WTC11 (cell line): ENCODE measurements around the gene NDUFA6. TPM values are rescaled to one million over a fixed set of nuclear protein-coding genes. Genes with fewer than 3 reads are reported as not detected.
A peak's percentile ranks its signal among the peaks of the same experiment; 100 is the strongest.

Experiments used
- ATF1 ChIP-seq: sonication (generic); formaldehyde crosslinking; IDR thresholded peaks from 2 replicates; pipeline ENCODE4 v1.8.1; 2023; ENCODE audit warnings: mild to moderate bottlenecking, moderate library complexity, missing genetic modification reagents
- CBFB ChIP-seq: sonication (generic); formaldehyde crosslinking; IDR thresholded peaks from 2 replicates; pipeline ENCODE4 v1.8.1; 2022; ENCODE audit warnings: mild to moderate bottlenecking, low read depth, missing genetic modification reagents
- ELF4 ChIP-seq: sonication (generic); formaldehyde crosslinking; IDR thresholded peaks from 2 replicates; pipeline ENCODE4 v1.8.1; 2022; ENCODE audit warnings: low read depth, mild to moderate bottlenecking, moderate library complexity, missing genetic modification reagents
- ETV6 ChIP-seq: sonication (generic); formaldehyde crosslinking; IDR thresholded peaks from 2 replicates; pipeline ENCODE4 v1.8.1; 2022; ENCODE audit warnings: mild to moderate bottlenecking, missing genetic modification reagents
- OVOL2 ChIP-seq: fragments of 250-450 bp; sonication (Bioruptor Pico); IDR thresholded peaks from 2 replicates; pipeline ENCODE4 v1.9.0; 2021; ENCODE audit warnings: mild to moderate bottlenecking, borderline replicate concordance
- TCF7 ChIP-seq: sonication (generic); formaldehyde crosslinking; IDR thresholded peaks from 2 replicates; pipeline ENCODE4 v1.8.0; 2022; ENCODE audit warnings: mild to moderate bottlenecking, low read depth, missing genetic modification reagents, moderate library complexity
- TEAD4 ChIP-seq: sonication (generic); formaldehyde crosslinking; IDR thresholded peaks from 2 replicates; pipeline ENCODE4 v1.8.0; 2022; ENCODE audit warnings: mild to moderate bottlenecking, missing genetic modification reagents
- ZNF416 ChIP-seq: fragments of 250-450 bp; sonication (Bioruptor Pico); IDR thresholded peaks from 2 replicates; pipeline ENCODE4 v1.9.0; 2021; ENCODE audit warnings: mild to moderate bottlenecking, inconsistent platforms
- ZNF423 ChIP-seq: fragments of 250-450 bp; sonication (Bioruptor Pico); IDR thresholded peaks from 2 replicates; pipeline ENCODE4 v2.1.2; 2022; ENCODE audit warnings: mild to moderate bottlenecking, moderate library complexity
- total RNA-seq: library from RNA; stranded (reverse); gene quantifications from 3 replicates; pipeline ENCODE4 v1.2.3, GENCODE V29; 2021
- TF ChIP-seq, protein P1 (sequence below): sonication (generic); formaldehyde crosslinking; IDR thresholded peaks from 2 replicates; pipeline ENCODE4 v1.8.0; 2023; ENCODE audit warnings: missing genetic modification reagents, mild to moderate bottlenecking, borderline replicate concordance
- TF ChIP-seq, protein P2 (sequence below): sonication (generic); formaldehyde crosslinking; IDR thresholded peaks from 2 replicates; pipeline ENCODE4 v1.8.1; 2023; ENCODE audit warnings: mild to moderate bottlenecking, missing genetic modification reagents, moderate library complexity
- TF ChIP-seq, protein P3 (sequence below): fragments of 250-450 bp; sonication (Bioruptor Pico); IDR thresholded peaks from 2 replicates; pipeline ENCODE4 v1.8.0; 2021; ENCODE audit warnings: mild to moderate bottlenecking
- TF ChIP-seq, protein P4 (sequence below): sonication (generic); formaldehyde crosslinking; IDR thresholded peaks from 2 replicates; pipeline ENCODE4 v1.8.1; 2023; ENCODE audit warnings: mild to moderate bottlenecking, missing genetic modification reagents, borderline replicate concordance
- TF ChIP-seq, protein P5 (sequence below): fragments of 250-450 bp; sonication (Bioruptor Pico); IDR thresholded peaks from 2 replicates; pipeline ENCODE4 v1.9.0; 2021; ENCODE audit warnings: mild to moderate bottlenecking, borderline replicate concordance
- TF ChIP-seq, protein P6 (sequence below): sonication (generic); formaldehyde crosslinking; IDR thresholded peaks from 2 replicates; pipeline ENCODE4 v1.8.1; 2022; ENCODE audit warnings: low read depth, missing genetic modification reagents, borderline replicate concordance
- TF ChIP-seq, protein P7 (sequence below): fragments of 200-600 bp; IDR thresholded peaks from 2 replicates; pipeline ENCODE4 v1.8.0; 2022; ENCODE audit warnings: antibody characterized with exemption
- TF ChIP-seq, protein P8 (sequence below): sonication (generic); formaldehyde crosslinking; IDR thresholded peaks from 2 replicates; pipeline ENCODE4 v1.8.1; 2022; ENCODE audit warnings: low read depth, mild to moderate bottlenecking, moderate library complexity, missing genetic modification reagents, borderline replicate concordance

The NDUFA6 gene
- total RNA-seq, 1 experiment from 2014 or later, result 85.9 TPM

DNA sequence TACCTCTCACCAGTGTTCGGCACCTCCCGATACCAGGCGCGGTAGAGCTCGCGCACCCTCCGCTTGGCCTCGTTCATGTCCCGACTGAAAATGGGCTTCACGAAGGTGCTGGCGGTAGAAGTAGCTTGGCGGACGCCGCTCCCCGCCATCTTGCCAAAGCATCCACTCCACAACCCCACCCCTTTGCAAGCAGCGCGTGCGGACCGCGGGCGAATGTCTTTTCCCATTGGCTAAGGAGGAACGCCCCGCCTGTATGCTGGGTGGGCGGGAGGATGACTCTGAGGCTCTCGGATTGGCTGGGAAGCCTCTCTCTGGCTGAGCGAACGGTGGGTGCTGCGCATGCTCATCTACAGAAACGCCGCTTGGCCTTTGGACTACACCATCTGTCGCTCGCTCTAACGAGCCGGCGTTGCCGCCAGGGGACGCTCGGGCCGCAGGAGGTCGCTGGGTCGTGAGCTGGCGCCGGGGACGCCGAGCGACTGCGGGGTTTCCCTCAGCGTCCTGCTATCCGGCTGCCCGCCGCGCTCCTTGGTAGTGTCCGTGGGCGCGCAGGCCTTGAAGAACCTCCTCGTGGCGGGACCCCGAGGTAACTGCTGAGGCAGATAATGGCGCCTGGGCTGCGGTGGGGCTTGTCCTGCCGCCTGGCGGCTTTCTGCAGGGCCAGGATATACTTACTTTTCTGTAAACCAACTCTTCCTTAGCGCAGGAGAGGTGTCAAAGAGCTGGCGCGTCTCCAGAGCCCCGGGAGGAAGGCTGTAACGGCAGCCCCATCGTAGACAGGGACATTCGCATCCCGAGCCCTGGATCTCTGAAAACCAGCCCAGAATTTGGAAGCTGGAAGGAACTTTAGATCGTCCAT is at the start of gene NDUFA6 (continued):
- TF ChIP-seq, protein P1, sequence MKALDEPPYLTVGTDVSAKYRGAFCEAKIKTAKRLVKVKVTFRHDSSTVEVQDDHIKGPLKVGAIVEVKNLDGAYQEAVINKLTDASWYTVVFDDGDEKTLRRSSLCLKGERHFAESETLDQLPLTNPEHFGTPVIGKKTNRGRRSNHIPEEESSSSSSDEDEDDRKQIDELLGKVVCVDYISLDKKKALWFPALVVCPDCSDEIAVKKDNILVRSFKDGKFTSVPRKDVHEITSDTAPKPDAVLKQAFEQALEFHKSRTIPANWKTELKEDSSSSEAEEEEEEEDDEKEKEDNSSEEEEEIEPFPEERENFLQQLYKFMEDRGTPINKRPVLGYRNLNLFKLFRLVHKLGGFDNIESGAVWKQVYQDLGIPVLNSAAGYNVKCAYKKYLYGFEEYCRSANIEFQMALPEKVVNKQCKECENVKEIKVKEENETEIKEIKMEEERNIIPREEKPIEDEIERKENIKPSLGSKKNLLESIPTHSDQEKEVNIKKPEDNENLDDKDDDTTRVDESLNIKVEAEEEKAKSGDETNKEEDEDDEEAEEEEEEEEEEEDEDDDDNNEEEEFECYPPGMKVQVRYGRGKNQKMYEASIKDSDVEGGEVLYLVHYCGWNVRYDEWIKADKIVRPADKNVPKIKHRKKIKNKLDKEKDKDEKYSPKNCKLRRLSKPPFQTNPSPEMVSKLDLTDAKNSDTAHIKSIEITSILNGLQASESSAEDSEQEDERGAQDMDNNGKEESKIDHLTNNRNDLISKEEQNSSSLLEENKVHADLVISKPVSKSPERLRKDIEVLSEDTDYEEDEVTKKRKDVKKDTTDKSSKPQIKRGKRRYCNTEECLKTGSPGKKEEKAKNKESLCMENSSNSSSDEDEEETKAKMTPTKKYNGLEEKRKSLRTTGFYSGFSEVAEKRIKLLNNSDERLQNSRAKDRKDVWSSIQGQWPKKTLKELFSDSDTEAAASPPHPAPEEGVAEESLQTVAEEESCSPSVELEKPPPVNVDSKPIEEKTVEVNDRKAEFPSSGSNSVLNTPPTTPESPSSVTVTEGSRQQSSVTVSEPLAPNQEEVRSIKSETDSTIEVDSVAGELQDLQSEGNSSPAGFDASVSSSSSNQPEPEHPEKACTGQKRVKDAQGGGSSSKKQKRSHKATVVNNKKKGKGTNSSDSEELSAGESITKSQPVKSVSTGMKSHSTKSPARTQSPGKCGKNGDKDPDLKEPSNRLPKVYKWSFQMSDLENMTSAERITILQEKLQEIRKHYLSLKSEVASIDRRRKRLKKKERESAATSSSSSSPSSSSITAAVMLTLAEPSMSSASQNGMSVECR (CRISPR knock-in tag), result peak; percentile 87
- TF ChIP-seq OVOL2 (CRISPR knock-in tag), result no peak
- TF ChIP-seq, protein P2, sequence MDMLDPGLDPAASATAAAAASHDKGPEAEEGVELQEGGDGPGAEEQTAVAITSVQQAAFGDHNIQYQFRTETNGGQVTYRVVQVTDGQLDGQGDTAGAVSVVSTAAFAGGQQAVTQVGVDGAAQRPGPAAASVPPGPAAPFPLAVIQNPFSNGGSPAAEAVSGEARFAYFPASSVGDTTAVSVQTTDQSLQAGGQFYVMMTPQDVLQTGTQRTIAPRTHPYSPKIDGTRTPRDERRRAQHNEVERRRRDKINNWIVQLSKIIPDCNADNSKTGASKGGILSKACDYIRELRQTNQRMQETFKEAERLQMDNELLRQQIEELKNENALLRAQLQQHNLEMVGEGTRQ (CRISPR knock-in tag), result no peak; the same call in 1 of the 2 replicates
- TF ChIP-seq ATF1 (CRISPR knock-in tag), result 0 out of 2 replicates have a peak, but pooled peaks have one; percentile 0
- TF ChIP-seq, protein P3, sequence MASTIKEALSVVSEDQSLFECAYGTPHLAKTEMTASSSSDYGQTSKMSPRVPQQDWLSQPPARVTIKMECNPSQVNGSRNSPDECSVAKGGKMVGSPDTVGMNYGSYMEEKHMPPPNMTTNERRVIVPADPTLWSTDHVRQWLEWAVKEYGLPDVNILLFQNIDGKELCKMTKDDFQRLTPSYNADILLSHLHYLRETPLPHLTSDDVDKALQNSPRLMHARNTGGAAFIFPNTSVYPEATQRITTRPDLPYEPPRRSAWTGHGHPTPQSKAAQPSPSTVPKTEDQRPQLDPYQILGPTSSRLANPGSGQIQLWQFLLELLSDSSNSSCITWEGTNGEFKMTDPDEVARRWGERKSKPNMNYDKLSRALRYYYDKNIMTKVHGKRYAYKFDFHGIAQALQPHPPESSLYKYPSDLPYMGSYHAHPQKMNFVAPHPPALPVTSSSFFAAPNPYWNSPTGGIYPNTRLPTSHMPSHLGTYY, result no peak
- TF ChIP-seq, protein P4, sequence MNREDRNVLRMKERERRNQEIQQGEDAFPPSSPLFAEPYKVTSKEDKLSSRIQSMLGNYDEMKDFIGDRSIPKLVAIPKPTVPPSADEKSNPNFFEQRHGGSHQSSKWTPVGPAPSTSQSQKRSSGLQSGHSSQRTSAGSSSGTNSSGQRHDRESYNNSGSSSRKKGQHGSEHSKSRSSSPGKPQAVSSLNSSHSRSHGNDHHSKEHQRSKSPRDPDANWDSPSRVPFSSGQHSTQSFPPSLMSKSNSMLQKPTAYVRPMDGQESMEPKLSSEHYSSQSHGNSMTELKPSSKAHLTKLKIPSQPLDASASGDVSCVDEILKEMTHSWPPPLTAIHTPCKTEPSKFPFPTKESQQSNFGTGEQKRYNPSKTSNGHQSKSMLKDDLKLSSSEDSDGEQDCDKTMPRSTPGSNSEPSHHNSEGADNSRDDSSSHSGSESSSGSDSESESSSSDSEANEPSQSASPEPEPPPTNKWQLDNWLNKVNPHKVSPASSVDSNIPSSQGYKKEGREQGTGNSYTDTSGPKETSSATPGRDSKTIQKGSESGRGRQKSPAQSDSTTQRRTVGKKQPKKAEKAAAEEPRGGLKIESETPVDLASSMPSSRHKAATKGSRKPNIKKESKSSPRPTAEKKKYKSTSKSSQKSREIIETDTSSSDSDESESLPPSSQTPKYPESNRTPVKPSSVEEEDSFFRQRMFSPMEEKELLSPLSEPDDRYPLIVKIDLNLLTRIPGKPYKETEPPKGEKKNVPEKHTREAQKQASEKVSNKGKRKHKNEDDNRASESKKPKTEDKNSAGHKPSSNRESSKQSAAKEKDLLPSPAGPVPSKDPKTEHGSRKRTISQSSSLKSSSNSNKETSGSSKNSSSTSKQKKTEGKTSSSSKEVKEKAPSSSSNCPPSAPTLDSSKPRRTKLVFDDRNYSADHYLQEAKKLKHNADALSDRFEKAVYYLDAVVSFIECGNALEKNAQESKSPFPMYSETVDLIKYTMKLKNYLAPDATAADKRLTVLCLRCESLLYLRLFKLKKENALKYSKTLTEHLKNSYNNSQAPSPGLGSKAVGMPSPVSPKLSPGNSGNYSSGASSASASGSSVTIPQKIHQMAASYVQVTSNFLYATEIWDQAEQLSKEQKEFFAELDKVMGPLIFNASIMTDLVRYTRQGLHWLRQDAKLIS (CRISPR knock-in tag), result 0 out of 2 replicates have a peak, but pooled peaks have one; percentile 41
- TF ChIP-seq ELF4, result no peak
- no peak for TF ChIP-seq ZNF423
- TF ChIP-seq, protein P5, sequence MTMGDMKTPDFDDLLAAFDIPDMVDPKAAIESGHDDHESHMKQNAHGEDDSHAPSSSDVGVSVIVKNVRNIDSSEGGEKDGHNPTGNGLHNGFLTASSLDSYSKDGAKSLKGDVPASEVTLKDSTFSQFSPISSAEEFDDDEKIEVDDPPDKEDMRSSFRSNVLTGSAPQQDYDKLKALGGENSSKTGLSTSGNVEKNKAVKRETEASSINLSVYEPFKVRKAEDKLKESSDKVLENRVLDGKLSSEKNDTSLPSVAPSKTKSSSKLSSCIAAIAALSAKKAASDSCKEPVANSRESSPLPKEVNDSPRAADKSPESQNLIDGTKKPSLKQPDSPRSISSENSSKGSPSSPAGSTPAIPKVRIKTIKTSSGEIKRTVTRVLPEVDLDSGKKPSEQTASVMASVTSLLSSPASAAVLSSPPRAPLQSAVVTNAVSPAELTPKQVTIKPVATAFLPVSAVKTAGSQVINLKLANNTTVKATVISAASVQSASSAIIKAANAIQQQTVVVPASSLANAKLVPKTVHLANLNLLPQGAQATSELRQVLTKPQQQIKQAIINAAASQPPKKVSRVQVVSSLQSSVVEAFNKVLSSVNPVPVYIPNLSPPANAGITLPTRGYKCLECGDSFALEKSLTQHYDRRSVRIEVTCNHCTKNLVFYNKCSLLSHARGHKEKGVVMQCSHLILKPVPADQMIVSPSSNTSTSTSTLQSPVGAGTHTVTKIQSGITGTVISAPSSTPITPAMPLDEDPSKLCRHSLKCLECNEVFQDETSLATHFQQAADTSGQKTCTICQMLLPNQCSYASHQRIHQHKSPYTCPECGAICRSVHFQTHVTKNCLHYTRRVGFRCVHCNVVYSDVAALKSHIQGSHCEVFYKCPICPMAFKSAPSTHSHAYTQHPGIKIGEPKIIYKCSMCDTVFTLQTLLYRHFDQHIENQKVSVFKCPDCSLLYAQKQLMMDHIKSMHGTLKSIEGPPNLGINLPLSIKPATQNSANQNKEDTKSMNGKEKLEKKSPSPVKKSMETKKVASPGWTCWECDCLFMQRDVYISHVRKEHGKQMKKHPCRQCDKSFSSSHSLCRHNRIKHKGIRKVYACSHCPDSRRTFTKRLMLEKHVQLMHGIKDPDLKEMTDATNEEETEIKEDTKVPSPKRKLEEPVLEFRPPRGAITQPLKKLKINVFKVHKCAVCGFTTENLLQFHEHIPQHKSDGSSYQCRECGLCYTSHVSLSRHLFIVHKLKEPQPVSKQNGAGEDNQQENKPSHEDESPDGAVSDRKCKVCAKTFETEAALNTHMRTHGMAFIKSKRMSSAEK (CRISPR knock-in tag), result no peak
- TF ChIP-seq, protein P6, sequence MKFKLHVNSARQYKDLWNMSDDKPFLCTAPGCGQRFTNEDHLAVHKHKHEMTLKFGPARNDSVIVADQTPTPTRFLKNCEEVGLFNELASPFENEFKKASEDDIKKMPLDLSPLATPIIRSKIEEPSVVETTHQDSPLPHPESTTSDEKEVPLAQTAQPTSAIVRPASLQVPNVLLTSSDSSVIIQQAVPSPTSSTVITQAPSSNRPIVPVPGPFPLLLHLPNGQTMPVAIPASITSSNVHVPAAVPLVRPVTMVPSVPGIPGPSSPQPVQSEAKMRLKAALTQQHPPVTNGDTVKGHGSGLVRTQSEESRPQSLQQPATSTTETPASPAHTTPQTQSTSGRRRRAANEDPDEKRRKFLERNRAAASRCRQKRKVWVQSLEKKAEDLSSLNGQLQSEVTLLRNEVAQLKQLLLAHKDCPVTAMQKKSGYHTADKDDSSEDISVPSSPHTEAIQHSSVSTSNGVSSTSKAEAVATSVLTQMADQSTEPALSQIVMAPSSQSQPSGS (CRISPR knock-in tag), result no peak
- TF ChIP-seq CBFB (CRISPR knock-in tag), result no peak
- TF ChIP-seq TEAD4 (CRISPR knock-in tag), result peak; percentile 14; the same call in 1 of the 2 replicates
- TF ChIP-seq ZNF416 (CRISPR knock-in tag), result no peak
- no peak for TF ChIP-seq TCF7
- TF ChIP-seq, protein P7, sequence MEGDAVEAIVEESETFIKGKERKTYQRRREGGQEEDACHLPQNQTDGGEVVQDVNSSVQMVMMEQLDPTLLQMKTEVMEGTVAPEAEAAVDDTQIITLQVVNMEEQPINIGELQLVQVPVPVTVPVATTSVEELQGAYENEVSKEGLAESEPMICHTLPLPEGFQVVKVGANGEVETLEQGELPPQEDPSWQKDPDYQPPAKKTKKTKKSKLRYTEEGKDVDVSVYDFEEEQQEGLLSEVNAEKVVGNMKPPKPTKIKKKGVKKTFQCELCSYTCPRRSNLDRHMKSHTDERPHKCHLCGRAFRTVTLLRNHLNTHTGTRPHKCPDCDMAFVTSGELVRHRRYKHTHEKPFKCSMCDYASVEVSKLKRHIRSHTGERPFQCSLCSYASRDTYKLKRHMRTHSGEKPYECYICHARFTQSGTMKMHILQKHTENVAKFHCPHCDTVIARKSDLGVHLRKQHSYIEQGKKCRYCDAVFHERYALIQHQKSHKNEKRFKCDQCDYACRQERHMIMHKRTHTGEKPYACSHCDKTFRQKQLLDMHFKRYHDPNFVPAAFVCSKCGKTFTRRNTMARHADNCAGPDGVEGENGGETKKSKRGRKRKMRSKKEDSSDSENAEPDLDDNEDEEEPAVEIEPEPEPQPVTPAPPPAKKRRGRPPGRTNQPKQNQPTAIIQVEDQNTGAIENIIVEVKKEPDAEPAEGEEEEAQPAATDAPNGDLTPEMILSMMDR, result peak; percentile 58; the same call in 1 of the 2 replicates
- TF ChIP-seq, protein P8, sequence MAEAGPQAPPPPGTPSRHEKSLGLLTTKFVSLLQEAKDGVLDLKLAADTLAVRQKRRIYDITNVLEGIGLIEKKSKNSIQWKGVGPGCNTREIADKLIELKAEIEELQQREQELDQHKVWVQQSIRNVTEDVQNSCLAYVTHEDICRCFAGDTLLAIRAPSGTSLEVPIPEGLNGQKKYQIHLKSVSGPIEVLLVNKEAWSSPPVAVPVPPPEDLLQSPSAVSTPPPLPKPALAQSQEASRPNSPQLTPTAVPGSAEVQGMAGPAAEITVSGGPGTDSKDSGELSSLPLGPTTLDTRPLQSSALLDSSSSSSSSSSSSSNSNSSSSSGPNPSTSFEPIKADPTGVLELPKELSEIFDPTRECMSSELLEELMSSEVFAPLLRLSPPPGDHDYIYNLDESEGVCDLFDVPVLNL, result no peak; the same call in 1 of the 2 replicates
- TF ChIP-seq ETV6, result no peak
